ENCODE data around the gene NPIPA2.
"Not testable (repeated sequence)": the region's sequence is repeated elsewhere in the genome, so short reads cannot be mapped to it uniquely, and the experiment has no call there.

- not testable (repeated sequence) for TF ChIP-seq SUZ12 (IDR thresholded peaks at IDR 0.05; ENCODE audit: extremely low read depth, insufficient read depth, insufficient read length); YY1 (IDR thresholded peaks at IDR 0.05; ENCODE audit: insufficient read depth, insufficient read length)
Observed at GRCh38 chr16:14773654-14774053, 31.3 kb downstream of the NPIPA2 start.
